Lower leg skin (tissue), 4 donors: Measurements from ENCODE around the gene CCND1. TPM values are rescaled to one million over a fixed set of nuclear protein-coding genes. Genes with fewer than 3 reads are reported as not detected.

Source experiments
- DNase-seq, 2 donors: peaks; one replicate each; pipeline ENCODE4 v3.0.0-alpha.2; 2019; ENCODE audit warnings: low spot score in 2 of 2
- H3K4me3 ChIP-seq: fragments of 200-600 bp; sonication (generic); 2 replicates; pipeline ENCODE4 v1.5.1; 2017; ENCODE audit warnings: mild to moderate bottlenecking, low read depth; ENCODE audit not compliant: poor library complexity, severe bottlenecking
- POLR2A ChIP-seq, 2 donors: fragments of 450-650 bp; IDR thresholded peaks; one replicate each; pipeline ENCODE4 v1.6.1; 2016 to 2017; ENCODE audit warnings: antibody characterized with exemption in 2 of 2, mild to moderate bottlenecking in 1 of 2, moderate library complexity in 1 of 2
- WGBS, 2 donors: methylation state at CpG; one replicate each; pipeline ENCODE4 v1.1.5; 2018; 5-methylcytosine and 5-hydroxymethylcytosine counted together
- intact Hi-C: fragments of 100-400 bp; cut with DNase I; formaldehyde crosslinking; loops from one replicate; pipeline ENCODE4 v1.15.0; 2023; ENCODE audit warnings: low total_unique reads
- total RNA-seq, 4 donors: library from RNA; depleted of rRNA; stranded (reverse); fragments of >200 nt; gene quantifications; one replicate each; pipeline ENCODE4 v1.1.0, GENCODE V29; 2016
- TF ChIP-seq, protein P1 (sequence below), 3 donors: fragments of 450-650 bp; IDR thresholded peaks; one replicate each; pipeline ENCODE4 v1.5.1; 2016; ENCODE audit warnings: antibody characterized with exemption in 3 of 3, mild to moderate bottlenecking in 3 of 3, moderate library complexity in 2 of 3

Gene CCND1
- total RNA-seq, 4 donors from 2014 or later = 194 to 370 (median 229) TPM

DNA sequence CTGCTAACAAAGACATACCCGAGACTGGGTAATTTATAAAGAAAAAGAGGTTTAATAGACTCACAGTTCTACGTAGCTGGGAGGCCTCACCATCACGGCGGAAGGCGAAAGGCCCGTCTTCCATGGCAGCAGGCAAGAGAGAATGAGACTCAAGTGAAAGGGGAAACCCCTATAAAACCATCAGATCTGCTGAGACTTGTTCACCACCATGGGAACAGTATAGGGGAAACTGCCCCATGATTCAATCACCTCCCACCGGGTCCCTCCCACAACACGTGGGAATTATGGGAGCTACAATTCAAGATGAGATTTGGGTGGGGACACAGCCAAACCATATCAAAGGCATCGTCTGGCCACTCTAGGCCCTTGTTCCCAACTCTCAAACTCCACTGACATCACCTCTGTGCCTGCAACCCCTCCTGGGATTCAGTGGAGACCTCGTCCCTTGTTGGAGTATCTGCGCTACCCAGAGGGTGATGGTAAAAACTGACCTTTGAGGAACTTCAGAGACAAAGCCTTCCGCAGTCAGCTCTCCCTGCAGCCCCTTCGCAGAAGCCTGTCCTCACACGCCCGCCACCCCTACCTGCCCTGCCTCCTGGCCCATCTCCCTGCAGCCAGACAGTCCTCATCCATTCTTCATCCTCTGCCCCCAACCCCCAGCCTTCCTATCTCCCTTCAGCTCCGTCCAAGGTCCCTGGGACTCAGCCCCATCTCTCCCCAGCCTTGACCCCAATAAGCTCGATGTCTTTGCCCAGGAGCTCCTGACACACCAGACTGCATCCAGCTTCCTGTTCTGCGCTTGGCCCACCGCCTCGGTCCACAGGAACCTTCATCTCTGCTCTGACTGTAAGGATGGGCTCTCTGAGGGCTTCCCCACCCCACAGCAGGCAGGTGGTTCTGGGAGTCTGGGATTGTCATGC is 15.8 kb downstream of the CCND1 start:
- WGBS, 2 donors = 76 to 80% methylated on average over 20 of the region's 20 CpGs
- TF ChIP-seq POLR2A (IDR thresholded peaks at IDR 0.05) = no peak
- TF ChIP-seq, protein P1, sequence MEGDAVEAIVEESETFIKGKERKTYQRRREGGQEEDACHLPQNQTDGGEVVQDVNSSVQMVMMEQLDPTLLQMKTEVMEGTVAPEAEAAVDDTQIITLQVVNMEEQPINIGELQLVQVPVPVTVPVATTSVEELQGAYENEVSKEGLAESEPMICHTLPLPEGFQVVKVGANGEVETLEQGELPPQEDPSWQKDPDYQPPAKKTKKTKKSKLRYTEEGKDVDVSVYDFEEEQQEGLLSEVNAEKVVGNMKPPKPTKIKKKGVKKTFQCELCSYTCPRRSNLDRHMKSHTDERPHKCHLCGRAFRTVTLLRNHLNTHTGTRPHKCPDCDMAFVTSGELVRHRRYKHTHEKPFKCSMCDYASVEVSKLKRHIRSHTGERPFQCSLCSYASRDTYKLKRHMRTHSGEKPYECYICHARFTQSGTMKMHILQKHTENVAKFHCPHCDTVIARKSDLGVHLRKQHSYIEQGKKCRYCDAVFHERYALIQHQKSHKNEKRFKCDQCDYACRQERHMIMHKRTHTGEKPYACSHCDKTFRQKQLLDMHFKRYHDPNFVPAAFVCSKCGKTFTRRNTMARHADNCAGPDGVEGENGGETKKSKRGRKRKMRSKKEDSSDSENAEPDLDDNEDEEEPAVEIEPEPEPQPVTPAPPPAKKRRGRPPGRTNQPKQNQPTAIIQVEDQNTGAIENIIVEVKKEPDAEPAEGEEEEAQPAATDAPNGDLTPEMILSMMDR (IDR thresholded peaks at IDR 0.05) = no peak
- no peak overlapping the region for H3K4me3 ChIP-seq
- intact Hi-C loops = no loop called here
- DNase-seq = no peak

DNA sequence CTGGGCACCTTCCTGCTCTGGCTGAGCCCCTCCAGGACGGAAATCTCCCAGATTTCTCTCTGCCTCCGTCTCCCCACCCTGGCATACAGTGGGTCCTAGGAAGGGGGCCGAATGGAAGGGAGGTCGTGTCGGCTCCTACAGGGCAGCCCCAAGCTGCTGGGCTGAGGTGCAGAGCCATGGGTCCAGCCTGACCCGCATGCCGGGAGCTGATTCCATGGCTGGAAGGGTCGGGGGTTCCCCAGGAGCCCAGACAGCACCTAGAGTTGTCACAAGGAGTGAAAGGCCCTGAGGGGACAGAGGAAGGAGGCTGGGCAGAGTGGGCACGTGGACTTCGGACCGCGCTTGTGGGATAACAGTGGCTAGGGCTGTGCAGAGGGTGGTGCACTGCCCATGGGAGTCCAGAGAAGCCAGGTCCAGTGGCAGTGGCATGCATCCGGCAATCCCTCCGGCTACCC is 16.5 kb downstream of the CCND1 start:
- no peak overlapping the region for H3K4me3 ChIP-seq
- TF ChIP-seq, protein P1 (IDR thresholded peaks at IDR 0.05) = no peak
- no peak for TF ChIP-seq POLR2A (IDR thresholded peaks at IDR 0.05)
- intact Hi-C loops = no loop called here
- 84 to 89% methylated on average over 10 to 12 of the region's 14 CpGs for WGBS, 2 donors
- peak in 1 of 2 donors; percentile 77 for DNase-seq

DNA sequence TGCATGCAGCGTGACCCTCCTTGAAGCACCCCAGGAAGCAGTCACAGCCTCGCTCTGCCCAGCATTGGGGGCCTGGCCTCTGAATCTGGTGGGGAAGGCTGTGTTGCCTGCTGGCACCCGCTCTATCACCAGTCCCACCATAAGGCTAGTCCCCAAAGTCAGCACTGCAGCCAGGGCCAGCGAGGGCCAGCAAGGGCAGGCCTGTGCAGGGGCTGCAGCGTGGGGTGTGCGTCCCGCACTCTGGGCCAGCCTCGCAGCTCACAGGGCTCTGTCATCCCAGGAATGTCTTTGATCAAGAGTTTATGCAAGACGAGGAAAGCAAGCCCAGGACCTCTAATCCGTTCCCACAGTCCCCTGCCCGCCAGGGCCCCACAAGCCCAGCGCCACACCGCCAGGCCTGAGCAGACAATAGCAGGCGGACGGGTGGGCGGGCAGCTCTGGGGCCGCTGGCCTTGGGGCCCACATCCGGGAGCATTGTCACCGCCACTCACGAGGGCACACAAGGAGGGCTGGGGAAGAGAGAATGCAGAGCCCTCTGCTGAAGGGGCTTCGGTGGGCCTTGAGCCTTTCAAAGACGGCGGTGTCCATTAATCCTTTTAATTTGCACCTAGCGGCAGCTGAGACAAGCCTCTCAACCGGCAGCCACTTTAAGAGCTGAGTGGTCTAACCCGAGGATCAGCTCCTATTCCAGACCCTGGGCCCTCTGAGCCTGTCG is 17.1 kb downstream of the CCND1 start:
- intact Hi-C loops = no loop called here
- TF ChIP-seq POLR2A (IDR thresholded peaks at IDR 0.05) = no peak
- TF ChIP-seq, protein P1 (IDR thresholded peaks at IDR 0.05) = no peak
- peak in 1 of 2 donors; percentile 80 for DNase-seq
- no peak overlapping the region for H3K4me3 ChIP-seq
- WGBS, 2 donors = 53 to 68% methylated on average over 18 to 21 of the region's 27 CpGs

DNA sequence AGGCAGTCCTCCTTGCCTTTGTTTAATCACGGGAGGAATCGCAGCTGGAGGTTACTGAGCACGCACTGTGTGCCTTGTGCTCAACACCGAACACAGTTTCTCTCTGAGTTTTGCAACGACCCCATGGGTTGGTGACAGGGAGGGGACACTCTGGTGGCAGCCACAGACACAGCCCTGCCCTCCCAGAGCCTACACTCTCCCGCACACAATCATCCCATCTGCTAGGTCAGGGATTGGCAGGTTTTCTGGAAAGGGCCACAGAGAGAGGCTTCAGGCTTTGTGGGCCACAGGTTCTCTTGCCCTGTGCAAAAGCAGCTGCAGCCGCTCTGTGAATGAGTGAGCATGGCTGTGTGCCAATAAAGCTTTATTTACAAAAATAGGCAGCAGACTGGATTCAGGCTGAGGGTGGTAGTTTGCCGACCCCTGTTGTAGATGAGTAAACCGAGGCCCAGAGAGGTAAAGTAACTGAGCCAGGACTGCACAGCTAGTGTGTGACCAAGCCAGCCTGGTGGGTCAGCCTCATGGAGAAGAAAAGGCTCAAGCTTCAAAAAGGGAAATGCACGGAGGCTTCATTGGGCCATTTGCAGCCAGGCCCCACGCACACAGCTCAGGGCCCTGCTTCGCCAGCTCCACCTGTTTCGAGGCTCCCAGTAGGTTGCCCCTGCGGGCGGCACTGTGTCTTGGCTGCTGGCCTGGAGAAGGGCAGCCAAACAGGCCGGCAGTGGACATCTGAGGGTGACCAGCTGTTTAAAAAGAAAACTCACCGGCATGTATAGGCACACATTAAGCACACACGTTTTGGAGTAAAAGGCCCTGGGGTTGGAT is 17.9 kb downstream of the CCND1 start:
- DNase-seq = no peak
- WGBS, 2 donors = 84% methylated on average over 18 of the region's 18 CpGs
- H3K4me3 ChIP-seq = no peak overlapping the region
- TF ChIP-seq, protein P1 (IDR thresholded peaks at IDR 0.05) = no peak
- TF ChIP-seq POLR2A (IDR thresholded peaks at IDR 0.05) = no peak
- intact Hi-C loops = no loop called here

DNA sequence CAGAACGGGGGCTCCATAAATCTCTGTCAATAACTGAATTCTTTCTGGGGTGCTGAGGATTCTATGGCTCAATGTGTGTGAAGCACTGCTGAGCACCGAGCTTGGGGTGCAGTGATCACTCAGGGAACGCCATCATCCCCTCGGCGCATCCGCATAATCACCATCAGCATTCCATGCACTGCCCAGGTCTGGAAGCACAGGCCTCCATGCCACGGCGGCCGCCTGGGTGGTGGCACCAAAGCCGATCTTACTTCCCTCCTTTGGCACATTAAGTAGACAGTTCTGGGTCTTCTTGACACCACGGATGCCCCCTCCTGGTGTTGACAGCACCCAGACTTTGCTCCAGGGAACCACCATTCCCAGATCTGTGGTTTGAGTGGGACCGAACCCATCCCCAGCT is 18.6 kb downstream of the CCND1 start:
- DNase-seq = no peak
- intact Hi-C loops = no loop called here
- H3K4me3 ChIP-seq = no peak overlapping the region
- TF ChIP-seq, protein P1 (IDR thresholded peaks at IDR 0.05) = no peak
- no peak for TF ChIP-seq POLR2A (IDR thresholded peaks at IDR 0.05)
- WGBS, 2 donors = 90 to 92% methylated on average over 12 of the region's 12 CpGs
